IPS DF 4.7 (cell line): Measurements from ENCODE around the gene CRYBG1.
"Not testable (repeated sequence)": the region's sequence is repeated elsewhere in the genome, so short reads cannot be mapped to it uniquely, and the experiment has no call there.

Experiments used
- DNase-seq: peaks from one replicate; pipeline ENCODE4 v3.0.0-alpha.2; 2013; ENCODE audit warnings: low spot score; ENCODE audit errors: extremely low read depth

CRYBG1 gene

DNA sequence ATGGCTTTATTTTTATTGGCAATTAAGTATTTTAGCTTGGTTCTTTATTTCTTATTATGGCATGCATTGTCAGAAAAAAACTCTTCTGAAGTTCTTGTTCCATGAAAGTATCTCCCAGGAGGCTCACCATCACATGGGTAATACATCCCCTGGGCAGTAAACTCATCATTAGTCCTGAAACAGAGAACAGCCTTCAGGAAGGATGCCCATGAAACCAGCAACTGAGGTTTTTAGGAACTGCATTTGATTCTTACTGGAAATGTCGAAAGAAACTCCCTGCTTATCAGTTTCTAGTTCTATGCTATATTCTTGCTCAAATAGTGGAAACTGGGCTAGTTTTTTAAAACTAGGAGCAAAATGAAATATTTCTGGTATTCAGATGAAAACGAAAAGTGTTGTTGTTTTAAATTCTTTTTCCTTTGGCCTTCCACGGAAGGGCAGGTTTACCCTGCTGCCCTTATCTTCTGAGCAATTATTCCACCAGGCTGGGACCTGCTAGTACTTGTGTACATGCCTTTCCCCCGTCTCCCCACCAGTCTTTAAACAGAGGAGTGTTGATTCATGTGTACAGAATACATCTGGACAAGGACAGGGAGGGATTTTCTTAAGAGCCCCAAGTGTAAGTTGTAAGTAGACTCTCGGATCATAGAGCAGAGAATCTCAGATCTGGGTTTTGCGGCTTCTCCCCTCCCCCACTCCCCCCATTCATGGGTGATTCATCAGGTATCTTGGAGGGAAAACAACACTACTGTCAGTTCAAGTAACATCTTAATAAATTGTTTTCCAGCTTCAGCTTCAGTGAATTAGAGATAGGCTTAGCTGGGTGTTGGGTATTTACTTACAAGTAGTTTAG lies 187.3 kb downstream of the CRYBG1 start:
- DNase-seq, result no peak

DNA sequence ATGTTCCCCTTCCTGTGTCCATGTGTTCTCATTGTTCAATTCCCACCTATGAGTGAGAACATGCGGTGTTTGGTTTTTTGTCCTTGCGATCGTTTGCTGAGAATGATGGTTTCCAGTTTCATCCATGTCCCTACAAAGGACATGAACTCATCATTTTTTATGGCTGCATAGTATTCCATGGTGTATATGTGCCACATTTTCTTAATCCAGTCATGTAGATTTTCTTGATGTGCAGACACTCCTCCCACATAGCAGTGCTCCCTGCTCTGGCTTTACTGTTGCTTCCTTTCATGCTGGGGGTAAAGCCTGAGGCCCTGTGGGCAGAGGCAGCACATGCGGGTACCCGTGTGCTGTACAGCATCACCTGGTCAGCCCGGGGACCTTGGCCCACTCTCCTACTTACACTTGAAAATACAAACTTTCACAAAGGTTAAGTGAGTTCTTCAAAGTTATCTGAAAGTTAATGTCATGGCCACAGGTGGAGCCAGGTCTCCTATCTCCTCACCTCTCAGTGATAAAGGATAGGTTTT lies 188.5 kb downstream of the CRYBG1 start:
- DNase-seq, result not testable (repeated sequence)

DNA sequence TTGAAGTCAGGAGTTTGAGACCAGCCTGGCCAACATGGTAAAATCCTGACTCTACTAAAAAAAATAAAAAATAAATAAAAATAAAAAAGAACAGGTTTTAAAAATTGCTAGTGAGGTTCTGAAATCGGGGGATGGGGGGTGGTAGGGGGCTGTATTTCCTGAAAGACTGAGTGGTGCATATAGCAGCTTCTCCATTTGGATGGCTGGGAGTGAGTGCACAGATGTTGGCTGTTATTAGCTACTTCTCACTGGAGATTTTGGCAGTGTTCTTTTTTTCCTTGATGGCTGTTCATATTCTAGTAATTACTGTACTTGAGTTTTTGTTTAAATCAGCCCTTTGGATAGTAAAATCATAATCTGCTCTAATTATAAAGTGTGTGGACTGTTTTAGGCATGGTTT lies 189.0 kb downstream of the CRYBG1 start:
- no peak for DNase-seq

DNA sequence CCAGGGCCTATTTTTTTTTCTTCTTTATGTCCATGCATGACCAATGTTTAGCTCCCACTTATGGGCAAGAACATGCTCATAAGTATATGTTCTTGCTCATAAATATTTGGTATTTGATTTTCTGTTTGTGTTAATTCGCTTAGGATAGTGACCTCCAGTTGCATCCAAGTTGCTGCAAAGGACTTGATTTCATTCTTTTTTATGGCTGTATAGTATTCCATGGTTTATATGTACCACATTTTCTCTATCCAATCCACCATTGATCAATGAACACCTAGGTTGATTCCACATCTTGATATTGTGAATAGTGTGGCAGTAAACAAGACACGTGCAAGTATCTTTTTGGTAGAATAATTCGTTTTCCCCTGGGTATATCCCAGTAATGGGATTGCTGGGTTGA lies 190.6 kb downstream of the CRYBG1 start:
- DNase-seq, result no peak

DNA sequence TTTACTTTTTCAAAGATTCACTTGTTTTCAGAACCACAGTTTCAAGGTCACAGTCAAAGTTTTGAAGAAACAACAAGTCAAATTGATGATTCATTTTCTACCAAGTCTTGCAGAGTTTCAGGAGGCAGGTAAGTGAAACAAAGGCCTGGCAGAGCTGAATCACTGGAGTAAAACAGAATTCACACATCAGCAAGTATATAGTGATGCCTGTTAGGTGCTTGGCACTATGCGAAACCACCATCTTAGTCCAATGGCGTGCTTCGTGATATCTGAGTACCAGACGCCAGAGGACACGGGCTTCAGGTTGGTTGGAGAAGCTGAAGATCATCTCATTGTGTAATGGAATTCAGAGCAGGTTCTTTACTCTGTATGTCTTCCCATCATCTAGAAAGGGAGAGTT lies 192.9 kb downstream of the CRYBG1 start:
- DNase-seq, result no peak

DNA sequence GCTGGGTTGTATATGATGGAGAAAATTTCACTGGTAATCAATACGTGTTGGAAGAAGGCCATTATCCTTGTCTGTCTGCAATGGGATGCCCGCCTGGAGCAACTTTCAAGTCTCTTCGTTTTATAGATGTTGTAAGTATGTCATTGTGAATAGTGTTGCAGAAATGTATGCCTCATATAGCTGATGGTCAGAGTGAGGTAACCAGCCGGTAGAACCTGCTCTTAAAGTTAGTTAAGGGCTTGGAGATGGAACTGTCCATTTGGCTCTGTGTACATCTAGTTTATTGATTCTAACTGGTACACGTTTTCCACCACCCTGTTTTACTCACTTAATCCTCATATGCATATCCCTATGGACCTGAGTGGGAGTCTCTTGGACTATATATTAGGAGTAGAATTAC lies 195.2 kb downstream of the CRYBG1 start:
- DNase-seq, result no peak

DNA sequence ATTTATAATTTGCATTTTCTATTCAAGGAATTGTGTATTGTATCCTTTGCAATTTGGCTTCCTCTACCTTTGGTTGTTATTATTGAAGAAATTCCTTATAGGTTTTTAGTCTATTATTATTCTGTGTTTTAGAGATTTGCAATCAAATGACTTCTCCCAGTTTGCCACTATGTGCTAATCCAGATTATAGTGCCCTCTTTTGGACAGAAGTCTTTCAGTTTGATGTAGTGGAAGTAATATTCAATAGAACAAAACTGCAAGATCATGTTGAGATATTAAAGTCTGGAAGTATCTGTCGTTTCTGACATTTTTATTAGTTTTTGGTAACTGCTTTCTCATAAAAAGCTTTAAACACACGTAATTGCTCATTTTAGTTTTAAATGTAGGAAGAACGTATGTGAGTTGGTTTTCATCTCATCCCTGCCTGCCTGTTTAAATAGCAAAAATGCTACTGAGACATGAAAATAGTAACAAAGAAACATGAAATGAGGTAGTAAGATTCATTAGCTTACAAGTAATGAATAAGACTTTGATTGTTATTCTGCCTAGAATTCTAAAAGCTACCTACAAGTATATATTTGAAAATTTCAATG lies 195.9 kb downstream of the CRYBG1 start:
- no peak for DNase-seq

DNA sequence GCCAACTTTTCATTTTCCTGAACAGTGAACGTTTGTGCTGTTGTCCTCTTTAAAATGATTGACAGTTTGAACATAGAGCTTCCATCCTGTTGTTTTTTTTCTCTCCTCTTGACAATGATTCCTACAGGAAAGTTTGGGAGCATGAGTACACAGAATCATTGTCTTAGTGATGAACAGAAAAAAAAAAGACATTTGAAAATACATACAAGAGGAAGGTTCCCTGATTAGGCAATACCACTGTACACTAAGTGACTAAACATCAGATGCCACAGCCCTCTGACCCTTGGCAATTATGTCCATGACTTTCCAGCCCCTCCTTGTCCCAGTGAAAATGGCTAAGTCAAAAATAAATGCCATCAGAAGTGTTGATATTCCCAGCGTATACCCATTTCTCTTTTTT lies 197.3 kb downstream of the CRYBG1 start:
- DNase-seq, result no peak

DNA sequence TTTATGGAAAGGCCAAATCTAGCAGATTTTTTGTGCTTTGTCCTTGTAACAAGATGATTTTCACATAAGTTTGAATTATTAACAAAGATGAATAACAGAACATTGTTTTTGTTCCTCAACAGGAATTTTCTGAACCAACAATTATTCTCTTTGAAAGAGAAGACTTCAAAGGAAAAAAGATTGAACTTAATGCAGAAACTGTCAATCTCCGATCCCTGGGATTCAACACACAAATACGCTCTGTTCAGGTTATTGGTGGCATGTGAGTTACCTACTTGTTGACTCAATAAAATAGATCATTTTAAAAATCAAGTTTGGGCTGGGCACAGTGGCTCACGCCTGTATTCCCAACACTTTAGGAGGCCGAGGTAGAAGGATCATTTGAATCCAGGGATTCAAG lies 197.8 kb downstream of the CRYBG1 start:
- DNase-seq, result no peak

DNA sequence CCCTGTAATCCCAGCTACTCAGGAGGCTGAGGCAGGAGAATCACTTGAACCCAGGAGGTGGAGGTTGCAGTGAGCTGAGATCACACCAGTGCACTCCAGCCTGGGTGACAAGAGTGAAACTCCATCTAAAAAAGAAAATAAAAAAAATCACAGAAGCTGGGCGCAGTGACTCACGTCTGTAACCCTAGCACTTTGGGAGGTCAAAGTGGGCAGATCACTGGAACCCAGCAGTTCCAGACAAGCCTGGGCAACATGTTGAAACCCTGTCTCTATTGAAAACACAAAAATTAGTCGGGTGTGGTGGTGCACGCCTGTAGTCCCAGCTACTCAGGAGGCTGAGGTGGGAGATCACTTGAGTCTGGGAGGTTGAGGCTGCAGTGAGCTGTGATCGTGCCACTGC lies 199.1 kb downstream of the CRYBG1 start:
- DNase-seq, result not testable (repeated sequence)

DNA sequence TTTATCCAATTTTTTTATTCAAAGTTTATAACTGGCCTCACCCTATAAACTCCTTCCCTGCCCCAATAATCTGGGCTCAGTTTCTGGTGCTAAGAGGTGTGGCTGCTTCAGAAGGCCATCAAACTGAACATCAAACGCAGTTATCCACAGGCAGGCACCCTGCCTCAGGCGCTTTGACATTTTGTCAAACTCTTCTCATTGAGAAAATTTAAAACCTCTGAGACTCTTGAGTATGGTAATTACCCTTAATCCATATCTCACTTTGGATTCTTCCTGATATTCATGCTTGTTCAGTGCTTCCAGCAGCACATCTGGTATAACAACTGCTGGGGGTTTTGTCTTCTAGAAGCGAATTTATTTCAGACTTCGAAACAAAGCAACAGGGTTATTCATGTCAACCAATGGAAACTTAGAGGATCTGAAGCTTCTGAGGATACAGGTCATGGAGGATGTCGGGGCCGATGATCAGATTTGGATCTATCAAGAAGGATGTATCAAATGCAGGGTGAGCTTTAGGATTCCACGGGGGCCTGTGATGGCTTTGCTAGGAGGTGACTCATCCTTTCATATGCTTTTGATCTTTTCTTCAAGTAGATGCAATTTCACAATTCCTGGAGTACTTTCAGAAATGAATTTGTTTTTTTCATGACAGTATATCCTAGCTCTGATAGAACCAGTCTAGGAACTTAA lies 200.6 kb downstream of the CRYBG1 start:
- DNase-seq, result no peak

DNA sequence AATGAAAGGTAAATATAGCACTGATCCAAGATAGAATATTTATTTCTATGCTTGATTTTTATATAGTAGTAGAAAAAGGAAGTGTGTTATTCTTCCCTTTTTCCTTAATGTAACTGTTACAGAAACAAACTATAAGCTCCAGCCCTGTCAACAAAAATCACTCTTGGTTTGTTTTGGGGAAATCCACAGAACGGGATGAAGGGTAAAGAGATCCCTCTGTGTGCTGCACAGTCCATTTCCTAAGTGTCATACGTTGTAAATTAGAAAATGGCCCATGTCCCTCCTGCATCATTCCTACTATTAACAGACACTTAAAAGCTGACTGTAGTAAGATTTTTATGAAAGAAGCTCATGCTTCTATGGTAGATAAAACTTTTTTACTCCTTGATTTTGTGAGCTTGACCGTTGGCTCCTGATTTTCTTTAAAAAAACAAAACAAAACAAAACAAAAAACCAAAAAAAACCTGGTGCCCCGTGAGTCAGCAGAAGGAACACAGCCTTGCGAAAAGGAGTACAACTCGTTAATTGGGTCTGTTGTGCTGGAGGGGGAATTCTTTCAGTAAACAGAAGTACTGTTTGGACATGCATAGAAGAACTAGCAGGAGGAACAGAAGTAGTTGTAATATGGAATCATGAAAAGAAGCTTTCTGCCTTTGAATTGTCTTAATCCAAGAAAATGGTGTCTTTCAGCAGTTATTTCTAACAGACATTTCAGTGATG lies 201.3 kb downstream of the CRYBG1 start:
- DNase-seq, result no peak

DNA sequence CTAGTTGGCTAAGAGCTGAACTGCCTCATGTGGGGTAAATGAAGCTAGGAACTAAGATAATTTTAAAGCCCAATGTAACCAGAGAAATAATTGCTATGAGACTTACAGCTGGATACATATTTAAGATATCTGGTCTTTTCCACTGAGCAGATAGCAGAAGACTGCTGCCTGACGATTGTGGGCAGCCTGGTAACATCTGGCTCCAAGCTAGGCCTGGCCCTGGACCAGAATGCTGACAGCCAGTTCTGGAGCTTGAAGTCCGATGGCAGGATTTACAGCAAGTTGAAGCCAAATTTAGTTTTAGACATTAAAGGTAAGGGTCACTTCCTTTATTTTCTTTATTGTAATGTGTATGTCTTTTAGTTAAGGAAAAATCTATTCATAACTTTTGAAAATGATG lies 203.1 kb downstream of the CRYBG1 start:
- no peak for DNase-seq

DNA sequence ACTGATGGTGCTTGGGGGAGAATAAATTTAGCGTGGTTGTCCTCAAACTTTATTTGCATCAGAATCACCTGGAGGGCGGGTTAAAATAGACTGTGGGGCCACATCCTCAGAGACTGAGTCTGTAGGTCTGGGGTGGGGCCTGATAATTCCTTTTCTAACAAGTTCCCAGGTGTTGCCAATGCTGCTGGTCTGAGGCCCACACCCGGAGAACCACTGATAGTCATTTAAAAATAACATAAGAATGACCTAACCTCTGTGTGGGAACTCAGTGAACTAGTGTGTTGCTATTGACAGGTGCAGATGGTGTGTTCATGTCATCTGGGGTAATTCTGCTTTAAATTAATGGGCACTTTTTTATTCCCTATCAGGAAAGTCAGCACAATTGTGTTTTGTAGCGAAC lies 204.0 kb downstream of the CRYBG1 start:
- no peak for DNase-seq

DNA sequence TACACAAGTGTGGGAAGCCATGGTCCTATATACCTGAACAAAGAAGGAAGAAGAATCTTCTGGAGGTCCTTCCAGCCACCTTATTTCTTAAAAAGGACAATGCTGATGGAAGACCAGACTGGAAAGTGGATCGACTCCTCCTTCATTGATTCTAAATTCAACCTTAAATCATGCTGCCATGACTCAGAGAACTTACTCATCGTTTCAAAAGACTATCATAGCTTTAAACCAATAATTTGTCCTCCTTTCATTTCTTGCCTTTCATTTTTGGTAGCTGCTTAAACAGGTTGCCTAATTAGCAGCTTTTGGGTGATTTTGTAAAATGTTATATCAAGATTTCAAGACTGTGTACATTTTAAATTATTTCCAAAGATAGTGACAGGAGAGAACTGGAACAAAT lies 208.0 kb downstream of the CRYBG1 start:
- DNase-seq, result no peak

DNA sequence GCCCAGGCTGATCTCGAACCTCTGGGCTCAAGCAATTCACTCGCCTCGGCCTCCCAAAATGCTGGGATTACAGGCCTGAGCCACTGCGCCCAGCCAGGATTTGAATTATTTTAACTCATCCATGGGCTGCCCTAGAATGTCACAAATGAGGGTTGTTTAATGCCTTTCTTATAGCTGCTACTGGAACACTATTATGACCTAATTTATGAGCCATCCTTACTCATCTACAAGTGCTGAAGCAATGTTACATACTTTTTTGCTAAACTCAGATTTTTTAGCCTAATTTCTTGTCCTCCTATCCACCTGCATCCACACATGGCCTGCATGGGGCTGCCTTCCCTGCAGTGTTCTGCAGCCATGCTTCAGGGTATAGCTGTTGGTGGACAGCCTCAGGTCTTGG lies 208.9 kb downstream of the CRYBG1 start:
- no peak for DNase-seq

DNA sequence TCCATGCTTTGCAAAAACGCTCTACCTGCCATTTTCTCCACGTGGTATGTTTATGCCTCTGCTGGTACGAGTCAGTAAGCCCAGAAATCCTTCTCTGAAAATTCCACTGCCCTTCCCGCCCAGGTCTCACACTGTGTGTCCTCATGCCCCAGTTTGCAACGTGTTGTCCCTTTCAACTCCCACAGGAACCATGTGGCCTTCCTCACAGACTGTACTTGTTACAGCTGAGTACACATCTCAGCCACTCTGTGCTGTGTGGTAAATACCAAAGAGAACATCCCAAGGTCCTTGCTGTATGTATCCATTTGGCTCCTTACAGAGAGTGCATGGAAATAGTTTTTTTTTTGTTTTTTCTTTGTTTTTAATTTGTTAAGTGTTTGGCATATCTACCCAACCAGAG lies 211.9 kb downstream of the CRYBG1 start:
- DNase-seq, result no peak

DNA sequence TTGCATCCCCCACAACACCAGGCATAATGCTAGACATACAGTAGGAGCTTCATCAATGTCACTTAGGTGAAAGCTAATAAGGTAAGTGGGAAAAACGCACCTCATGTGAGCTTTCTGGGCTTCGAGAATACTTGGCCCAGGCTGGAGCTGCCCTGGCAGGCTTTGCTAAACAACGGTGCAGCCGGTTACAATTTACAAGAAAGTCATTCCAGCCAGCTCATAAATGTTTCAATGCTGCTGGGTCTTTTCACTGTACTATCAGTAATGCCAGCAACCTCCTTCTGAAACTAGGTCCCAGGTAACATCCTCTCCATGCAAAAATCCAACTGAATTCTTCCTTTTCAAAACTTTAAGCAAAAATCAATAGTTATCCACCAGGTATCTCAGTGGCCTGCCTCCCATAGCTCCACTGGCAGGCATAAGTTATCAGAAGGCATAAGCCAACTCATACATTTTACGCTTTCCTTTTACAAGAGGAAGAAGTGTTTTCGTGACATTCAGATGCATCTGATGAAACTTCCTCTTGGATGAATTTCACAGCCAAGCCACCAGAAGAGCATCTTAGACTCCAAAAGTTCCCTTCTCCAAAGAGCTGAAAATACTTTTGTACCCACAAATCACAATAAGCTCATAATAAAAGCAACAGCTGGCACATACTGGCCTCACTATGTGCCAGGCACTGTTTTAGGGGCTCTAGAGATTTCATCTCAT lies 212.5 kb downstream of the CRYBG1 start:
- no peak for DNase-seq

DNA sequence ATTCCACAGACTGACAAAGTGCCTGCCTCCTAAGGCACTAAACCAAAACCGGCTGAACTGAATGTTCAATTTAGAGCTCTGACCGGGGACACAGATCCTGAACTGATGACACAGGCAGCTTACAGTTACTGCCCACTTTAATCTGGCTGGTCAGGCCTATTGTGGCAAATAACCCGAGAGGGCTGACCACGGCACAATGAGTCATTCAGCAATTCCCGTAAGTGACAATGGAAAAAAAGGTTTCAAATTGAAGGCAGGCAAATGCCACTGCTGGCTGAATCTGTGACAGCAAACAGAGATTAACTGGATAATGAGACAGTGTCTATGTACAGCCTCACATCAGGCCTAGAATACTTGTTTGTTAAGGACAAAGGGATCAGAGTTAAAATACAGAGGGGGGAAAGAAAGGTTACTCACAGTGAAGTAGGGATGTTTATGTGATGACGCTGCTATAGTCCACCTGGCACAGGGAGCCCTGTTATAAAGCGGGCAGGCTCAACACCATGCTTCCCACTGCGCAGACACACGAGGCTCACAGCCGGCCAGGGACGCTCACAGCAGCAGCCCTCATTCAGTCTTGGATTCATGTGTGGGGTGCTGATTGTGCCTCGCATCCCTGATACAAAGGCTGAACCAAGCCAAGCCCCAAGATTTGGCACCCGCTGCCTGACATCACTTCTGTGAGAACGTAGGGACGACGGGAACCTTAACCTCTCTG lies 214.4 kb downstream of the CRYBG1 start:
- DNase-seq, result no peak

DNA sequence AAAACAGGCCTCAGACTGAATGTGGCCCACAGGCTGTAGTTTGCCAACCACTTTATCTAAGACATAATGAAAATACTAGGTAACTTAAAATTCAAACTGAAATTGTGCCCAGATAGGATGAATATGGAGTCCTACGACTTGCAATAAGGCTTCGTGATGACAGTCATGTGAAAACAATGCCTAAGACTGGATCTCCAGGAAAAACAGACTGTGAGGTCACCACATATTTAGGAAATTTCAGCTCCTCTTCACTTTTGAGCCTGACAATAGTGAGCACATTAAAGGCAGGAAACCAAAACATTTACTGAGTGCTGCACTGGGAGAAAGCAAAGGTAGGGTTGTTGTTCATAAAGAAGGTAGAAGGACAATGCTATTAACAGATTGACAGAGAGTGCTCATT lies 218.8 kb downstream of the CRYBG1 start:
- DNase-seq, result no peak
